HG02571 (cell line): Measurements from ENCODE around the gene CDKAL1.

Experiments used
- ATAC-seq: cut with Tn5 transposase; IDR thresholded peaks from one replicate; pipeline ENCODE4 v1.9.1; 2021; ENCODE audit warnings: mild to moderate bottlenecking, moderate library complexity; ENCODE audit not compliant: unreplicated experiment

The CDKAL1 gene

DNA sequence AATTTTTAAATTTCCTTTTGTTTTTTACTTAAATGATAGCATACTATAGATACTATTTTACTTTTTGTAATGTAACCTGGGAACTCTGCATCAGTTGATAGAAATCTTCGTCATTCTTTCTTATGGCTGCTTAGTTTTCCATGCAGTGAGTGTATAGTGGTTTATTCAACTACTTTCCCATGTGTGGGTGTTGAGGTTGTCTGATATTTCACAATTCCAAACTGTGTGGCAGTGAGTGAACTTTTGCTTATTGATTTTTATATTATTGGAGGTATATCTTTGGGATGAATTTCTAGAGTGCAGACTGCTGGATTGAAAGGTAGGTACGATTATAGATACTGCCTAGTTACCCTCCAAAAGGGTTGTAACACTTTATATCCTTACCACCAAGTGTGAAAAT lies 136.5 kb downstream of the CDKAL1 start:
- ATAC-seq = no peak

DNA sequence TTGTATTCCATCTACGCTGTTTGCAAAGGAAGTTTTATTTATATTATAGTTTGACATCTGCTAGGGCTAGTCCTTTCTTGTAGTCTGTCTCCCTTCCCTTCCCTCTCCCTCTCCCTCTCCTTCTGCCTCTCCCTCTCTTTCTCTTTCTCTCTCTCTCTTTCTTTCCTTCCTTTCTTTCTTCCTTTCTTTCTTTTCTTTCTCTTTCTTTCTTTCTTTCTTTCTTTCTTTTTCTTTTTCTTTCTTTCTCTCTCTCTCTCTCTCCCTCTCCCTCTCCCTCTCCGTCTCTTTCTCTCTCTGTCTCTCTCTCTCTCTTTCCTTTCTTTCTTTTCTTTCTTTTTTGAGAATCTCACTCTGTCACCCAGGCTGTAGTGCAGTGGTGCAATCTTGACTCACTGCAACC lies 137.8 kb downstream of the CDKAL1 start:
- ATAC-seq = no peak

DNA sequence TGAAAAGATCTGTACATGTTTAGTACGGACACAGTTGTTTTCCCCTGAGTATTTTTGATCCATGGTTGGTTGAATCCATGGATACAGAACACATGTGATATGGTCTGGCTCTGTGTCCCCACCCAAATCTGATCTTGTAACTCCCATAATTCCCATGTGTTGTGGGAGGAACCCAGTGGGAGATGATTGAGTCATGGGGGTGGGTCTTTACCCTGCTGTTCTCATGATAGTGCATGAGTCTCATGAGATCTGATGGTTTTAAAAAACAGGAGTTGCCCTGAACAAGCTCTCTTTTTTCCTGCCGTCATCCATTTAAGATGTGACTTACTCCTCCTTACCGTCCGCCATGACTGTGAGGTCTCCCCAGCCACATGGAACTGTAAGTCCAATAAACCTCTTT lies 139.2 kb downstream of the CDKAL1 start:
- no peak for ATAC-seq

DNA sequence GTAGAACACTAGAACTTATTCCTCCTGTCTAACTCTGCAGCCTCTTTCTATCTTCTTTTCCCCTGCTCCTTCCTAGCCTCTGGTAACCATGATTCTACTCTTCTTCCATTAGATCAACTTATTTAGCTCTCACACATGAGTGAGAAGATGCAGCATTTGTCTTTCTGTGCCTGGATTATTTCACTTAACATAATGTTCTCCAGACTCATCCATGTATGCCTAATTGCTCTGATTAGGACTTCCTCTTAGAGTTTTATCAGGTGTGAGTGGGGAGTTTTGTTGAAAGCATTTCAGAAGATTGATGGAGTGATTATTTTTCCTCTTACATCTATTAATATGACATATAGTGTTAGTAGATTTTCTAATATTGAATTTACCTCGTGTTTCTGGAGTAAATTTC lies 140.4 kb downstream of the CDKAL1 start:
- ATAC-seq = no peak

DNA sequence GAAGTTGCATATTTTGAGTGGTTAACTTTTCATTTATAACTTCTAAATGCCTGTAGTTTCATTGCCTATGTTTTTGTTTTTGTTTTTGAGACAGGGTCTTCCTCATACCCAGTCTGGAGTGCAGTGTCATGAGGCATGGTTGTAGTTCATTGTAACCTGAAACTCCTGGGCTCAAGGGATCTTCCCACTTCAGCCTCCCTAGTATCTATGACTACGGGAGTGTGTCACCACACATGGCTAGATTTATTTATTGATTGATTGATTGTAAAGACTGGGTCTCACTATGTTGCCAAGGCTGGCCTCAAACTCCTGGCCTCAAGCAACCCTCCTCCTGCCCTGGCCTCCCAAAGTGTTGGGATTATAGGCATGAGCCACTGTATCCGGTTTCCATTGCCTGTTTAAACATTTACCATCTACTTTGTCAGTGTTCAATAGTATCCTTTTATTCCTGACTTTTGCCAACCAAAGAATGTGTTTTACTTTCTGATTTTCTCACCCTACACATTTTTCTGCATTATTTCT lies 144.6 kb downstream of the CDKAL1 start:
- no peak for ATAC-seq

DNA sequence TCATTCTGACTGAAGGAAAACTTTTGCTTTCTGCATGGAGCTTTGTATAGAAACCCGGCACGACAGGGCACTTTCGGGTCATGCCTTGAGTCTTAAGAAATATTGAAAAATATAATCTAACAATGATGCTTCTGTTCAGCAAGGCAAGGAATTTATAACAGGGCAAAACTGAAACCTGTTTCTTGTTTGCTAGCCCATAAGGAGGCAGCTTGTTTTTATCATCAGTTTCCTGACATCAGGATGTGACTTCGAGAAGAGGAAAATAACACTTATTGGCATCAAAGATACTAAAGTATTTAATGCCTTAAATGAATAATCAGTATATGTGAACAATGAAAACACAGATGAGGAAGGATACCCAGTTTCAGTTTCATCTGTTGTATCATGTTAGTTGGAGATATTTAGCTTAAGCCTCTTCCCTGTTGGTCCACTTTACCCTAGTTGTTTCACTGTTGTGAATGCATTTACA lies 146.5 kb downstream of the CDKAL1 start:
- no peak for ATAC-seq

DNA sequence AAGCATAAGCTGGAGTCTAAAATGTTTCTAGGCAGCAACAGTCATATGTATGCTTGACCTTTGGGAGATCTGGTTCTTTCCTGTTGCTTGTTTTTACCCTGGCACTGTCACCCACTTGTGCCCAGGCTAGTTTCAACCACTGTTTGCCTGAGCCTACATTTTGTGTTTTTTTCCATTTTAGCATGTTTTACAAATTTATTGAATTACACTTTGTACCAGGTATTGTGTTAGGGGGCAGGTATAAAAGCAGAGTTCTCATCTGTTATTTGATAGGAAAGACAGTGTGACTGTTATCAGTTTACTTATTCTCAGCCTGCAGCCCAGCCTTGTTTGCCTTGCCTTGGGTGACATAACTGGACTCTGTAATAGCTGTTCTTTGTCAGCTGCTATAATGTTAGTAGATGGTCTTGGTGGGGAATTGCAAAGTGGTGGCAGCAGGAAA lies 147.0 kb downstream of the CDKAL1 start:
- ATAC-seq = no peak

DNA sequence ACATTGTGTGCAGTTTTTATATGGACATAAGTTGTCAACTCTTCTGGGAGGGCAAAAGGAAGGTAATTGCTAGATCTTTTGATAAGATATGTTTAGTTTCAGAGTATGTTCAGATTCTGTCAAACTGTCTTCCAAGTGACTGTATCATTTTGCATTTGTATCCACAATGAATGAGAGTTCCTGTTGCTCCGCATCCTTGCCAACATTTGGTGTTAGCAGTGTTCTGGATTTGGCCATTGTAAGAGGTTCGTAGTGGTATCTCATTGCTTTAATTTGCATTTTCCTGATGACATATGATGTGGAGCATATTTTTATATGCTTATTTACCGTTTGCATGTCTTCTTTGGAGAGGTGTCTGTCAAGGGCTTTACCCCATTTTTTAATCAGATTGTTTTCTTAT lies 150.2 kb downstream of the CDKAL1 start:
- no peak for ATAC-seq

DNA sequence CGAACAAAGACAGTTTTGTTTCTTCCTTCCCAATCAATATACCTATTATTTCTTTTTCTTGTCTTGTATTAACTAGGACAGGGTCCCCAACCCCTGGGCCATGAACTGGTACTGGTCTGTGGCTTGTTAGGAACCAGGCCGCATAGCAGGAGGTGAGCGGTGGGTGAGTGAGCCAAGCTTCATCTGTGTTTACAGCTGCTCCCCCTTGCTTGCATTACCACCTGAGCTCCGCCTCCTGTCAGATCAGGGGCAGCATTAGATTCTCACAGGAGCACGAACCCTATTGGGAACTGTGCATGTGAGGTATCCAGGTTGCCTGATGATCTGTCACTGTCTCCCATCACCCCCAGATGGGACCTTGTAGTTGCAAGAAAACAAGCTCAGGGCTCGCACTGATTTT lies 151.9 kb downstream of the CDKAL1 start:
- ATAC-seq = no peak

DNA sequence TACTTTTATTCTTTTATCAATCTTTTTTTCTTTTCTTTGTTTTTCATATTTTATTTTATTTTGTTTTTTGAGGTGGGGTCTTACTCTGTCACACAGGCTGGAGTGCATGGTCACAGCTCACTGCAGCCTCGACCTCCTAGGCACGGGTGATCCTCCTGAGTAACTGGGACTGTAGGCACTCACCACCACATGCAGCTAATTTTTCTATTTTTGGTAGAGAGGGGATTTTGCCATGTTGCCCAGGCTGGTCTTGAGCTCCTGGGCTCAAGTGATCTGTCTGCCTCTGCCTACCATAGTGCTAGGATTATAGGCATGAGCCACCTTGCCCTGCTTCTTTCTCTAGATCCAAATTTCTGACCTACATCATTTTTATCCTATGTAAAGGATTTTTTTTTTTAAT lies 153.2 kb downstream of the CDKAL1 start:
- ATAC-seq = peak; percentile 44

DNA sequence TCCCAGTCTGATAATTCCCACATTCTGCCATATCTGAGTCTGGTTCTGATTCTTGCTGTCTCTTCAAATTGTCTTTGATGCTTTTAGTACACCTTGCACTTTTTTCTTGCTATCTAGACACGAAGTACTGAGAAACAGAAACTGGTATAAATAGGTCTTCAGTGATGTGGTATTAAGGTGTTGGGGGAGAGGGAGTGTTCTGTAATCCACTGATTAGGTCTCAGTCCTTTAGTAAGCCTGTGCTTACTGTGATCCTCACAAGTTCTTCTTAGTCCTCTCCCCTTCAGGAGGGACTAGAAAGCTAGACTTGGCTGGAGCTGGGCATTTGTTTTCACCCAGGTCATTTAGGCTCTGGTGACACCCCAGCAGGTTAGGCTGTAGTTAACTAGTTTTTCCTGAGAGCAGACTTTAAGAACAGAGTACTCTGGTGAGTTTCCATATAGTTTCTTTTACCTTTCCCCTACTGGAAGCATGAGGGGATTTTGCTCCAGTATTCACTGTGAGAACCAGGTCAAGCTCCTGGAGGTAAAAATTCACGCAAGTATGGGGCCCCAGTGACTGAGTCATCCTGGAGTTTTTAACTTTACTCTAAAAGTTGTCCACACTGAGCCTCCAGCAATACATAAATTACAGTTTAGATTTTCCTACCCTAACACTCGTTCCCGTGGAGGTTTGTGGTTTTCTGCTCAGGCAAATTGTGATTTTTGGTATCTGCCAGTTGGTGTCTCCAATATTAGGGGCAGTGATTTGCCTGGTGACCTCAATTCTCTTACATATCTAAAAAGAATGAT lies 154.6 kb downstream of the CDKAL1 start:
- ATAC-seq = peak; percentile 89

DNA sequence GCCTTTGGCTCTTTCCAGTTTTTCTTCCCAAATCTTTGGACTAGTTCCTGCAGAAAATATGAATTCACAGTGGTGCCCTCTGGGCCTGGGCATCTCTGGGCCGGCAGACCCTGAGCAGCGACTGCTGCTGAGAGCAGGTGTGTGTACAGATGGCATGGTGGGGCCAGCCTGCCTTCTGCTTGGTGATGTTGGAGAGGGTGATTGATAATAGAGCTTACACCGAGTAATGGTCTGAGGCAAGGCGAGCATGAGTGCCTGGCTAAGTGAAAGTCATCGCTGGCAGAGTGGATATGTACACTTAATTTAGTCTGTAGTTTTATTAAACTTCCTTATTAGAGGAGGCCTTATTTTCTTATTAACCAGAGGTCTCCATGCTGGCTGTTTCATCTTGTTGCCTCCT lies 156.9 kb downstream of the CDKAL1 start:
- ATAC-seq = no peak

DNA sequence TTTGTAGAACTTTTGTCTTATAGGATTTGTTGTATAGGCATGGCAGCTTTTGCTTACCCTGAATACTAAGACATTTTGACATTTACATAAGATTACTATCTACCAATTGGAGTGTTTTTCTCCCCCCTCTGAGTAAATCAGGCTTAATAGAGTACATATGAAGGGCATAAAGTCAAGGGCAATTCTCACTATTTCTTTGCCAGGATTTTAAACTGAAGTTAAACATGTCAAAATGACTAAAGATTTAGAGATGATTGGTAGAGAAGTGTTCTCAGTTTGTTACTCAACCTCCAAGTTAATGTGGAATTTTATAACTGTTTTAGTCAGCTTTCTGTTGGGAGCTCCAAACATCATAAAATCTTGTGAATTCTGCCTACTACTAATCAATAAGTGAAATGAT lies 157.8 kb downstream of the CDKAL1 start:
- no peak for ATAC-seq

DNA sequence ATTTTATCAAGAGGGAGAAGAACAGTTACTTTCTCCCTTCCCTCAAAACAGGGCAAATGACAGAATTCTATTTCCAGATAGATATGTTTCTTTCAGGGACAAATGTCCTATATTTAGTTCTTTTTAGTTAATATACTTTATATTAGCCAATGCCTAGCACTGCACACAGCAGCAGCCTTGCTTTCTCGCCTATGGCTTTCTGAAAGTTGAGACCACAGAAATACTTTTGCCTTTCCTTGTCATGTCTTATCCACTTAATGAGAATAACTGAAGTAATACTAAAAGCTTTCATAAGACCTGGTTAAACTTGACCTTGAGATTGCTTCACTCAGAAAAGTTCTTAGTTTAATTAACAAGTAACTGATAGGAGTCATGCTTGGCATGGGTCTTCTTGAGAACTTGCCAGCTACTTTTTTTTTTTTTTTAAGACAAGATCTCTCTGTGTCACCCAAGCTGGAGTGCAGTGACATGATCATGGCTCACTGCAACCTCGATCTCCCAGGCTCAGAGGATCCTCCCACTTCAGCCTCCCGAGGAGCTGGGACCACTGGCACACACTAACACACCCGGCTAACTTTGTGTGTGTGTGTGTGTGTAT lies 159.3 kb downstream of the CDKAL1 start:
- ATAC-seq = no peak

DNA sequence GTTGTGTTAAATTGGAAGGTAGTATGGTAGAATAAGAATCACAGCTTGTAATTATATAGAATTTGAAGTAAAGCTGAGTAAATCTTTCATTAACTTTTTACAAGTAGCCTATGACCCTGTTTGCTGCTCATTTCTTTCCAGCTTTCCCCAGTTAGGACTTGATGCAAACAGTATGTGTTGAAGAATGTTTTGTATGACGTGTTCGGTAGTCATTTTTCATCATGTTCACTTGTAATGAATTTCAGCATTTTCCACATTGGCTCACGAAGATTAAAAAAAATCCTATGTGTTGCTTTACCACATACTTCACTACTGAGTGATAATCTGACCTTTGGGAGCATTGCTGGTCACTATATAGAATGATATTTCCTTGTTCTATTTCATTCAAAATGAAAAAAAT lies 162.4 kb downstream of the CDKAL1 start:
- ATAC-seq = no peak

DNA sequence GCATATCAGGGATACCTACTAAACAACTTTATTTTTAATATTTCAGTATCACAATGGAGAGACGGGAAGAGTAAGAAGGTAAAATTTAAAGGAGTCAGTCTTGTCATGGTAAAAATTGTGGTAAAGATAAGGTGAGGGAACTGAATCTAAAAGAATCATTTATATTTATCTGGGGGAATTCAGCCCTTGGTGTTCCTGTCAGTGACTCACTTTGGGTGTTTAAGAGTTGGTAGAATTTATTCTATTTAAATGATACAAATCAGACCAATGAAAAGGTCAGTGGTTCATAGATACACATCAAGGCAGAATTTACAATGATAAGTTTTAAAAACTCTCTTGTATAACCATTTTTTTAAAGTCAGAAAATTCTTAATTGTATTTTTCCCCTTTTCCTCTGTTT lies 164.4 kb downstream of the CDKAL1 start:
- no peak for ATAC-seq

DNA sequence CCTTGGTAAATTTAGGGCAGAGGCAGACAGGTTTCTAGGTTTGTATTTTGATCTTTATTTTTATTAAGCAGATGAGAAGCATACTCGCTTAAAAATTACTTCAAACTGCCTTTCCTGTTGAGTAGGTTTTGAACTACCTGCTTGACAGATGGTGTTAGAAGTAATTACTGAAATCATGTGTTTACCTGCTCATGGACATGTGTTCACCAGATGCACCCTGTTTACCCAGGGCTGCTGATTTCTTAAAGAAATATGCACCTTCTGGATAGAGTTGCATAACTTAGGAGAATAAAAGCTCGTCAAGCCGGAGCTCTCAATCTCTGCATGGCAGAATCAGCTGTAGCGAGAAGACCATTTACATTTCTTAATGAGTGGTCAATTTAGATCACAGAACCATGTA lies 165.1 kb downstream of the CDKAL1 start:
- no peak for ATAC-seq

DNA sequence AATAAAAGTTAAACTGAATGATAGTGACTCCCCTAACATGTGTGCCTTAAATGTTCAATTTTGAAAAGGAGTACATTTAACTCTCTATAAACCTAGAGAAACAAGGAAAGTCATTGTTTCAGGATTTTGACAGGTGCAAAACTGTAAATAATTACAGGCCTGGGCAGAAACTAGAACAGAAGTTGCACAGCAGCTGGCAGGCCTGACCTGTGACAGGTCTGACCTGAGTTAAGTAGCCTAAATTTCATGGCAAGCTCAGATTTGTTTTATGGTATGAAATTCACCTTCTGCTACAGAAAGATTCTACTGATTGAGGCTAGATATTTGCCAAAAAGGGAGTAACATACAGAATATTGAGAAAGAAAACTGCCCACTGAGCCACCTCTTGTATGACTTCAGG lies 166.1 kb downstream of the CDKAL1 start:
- no peak for ATAC-seq

DNA sequence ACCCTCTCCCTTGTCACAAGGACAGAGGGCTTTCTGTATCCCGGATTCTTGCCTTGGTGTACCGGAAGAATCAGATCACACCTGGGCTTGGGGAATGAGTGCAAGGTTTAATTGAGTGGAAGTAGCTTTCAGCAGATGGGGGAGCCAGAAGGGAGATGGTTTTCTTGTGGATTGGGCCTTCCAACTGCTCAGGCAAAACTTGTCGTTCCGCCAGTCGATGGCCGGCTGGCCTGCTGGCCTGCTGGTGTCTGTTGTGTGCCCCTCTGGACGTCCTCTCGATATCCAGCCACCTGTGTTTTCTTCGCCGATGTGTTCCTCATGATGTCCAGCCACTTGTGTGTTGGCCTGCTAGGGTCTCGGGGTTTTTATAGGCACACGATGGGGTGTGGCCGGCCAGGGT lies 168.1 kb downstream of the CDKAL1 start:
- no peak for ATAC-seq

DNA sequence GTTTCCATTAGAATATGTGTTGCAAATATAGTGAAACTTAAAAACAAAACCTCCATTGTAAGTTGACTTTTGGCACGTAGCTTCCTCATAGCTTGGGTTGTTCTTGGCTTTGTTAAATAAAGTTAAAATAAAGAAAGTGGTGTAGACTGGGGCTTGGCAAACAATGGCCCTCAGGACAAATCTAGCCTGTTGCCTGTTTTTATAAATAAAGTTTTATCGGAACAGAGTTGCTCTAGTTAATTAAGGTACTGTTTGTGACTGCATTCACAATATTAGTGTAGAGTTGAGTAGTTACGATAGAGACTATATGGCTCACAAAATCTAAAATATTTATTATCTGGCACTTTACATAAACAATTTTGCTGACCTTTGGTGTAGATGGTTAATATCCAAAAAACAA lies 168.8 kb downstream of the CDKAL1 start:
- ATAC-seq = no peak

DNA sequence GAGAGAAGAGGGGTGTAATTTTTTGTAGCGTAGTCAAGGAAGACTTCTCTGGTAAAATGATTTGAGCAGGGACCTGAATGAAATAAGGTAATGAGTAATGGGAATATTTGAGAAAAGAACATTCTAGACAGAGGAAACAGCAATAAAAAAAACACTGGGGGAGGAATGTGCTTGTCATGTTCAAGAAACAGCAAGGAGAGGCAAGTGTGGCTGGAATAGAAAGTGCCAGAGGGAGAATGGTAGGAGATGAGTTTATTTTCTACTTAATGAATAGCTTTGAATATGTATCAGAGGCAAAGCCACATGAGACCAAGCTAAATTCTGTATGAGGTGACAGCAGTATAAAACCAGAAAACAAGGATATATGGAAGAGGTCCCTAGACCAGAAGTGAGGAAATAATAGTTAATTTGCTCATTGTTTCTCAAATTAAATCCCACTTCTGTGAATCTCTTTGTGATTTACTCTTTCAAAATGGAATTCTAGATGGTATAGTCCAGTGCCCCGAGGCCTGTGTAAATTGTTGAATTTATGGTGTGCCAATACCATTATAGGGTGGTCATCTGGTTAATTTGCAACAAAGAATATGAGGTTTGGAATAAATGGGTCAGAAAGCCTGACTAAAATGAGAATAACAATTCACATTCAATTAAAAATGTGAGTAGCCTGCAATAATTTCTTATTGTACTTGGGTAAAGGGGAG lies 170.2 kb downstream of the CDKAL1 start:
- no peak for ATAC-seq

DNA sequence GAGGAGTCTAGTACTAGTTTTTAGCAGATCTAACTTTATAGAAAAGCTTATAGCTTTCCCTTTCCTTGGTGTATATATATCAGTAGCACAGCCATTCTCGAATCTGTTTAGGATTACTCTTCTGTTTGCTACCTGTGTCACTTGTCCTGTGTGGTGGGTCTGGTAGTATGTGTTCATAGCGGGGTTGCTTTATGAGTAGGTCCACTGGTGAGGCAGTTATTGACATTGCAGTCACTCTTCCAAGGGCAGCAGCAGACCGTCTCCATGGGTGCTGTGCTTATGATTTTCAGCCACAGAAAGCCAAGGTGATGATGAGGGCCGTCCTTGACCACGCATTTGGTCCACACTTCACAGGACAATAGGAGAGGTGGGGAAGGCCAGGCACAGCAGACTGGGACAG lies 171.5 kb downstream of the CDKAL1 start:
- ATAC-seq = no peak
